A673 (cell line): ENCODE results near the gene COL4A4.

Source experiments
- EZH2 ChIP-seq: fragments of 200-600 bp; sonication (generic); IDR thresholded peaks from 2 replicates; pipeline ENCODE4 v1.6.1; 2017; ENCODE audit warnings: borderline replicate concordance, low read depth, mild to moderate bottlenecking, mixed read lengths, antibody characterized with exemption, low read length; ENCODE audit not compliant: poor library complexity, severe bottlenecking
- TF ChIP-seq, protein P1 (sequence below): fragments of 300-800, 200-600 bp; sonication (generic); conservative IDR thresholded peaks from 2 replicates; pipeline ENCODE4 v1.5.1; 2017; ENCODE audit warnings: low read depth, mild to moderate bottlenecking, antibody characterized with exemption, low read length, moderate library complexity, mixed read lengths

DNA sequence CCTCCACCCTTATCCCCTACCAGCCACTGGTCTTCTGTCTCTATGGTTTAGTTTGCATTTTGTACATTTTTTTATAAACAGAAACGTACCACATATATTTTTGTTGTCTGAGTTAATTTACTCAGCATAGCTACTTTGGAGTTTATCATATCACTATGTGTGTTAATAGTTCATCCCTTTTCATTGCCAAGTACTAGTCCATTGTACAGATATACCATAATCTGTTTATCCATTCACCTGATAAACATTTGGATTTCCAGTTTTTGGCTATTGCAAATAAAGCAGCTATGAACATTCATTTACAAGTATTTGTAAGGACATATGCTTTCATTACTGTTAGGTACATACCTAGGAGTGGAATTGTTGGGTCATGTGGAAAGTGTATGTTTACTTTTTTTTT is 204.6 kb downstream of the COL4A4 start:
- TF ChIP-seq, protein P1, sequence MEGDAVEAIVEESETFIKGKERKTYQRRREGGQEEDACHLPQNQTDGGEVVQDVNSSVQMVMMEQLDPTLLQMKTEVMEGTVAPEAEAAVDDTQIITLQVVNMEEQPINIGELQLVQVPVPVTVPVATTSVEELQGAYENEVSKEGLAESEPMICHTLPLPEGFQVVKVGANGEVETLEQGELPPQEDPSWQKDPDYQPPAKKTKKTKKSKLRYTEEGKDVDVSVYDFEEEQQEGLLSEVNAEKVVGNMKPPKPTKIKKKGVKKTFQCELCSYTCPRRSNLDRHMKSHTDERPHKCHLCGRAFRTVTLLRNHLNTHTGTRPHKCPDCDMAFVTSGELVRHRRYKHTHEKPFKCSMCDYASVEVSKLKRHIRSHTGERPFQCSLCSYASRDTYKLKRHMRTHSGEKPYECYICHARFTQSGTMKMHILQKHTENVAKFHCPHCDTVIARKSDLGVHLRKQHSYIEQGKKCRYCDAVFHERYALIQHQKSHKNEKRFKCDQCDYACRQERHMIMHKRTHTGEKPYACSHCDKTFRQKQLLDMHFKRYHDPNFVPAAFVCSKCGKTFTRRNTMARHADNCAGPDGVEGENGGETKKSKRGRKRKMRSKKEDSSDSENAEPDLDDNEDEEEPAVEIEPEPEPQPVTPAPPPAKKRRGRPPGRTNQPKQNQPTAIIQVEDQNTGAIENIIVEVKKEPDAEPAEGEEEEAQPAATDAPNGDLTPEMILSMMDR, result no peak
- TF ChIP-seq EZH2, result no peak
